Tibial nerve (tissue), 4 donors: ENCODE results near the gene COL27A1. TPM values are rescaled to one million over a fixed set of nuclear protein-coding genes. Genes with fewer than 3 reads are reported as not detected.

Source experiments
- DNase-seq, 2 donors: peaks; one replicate each; pipeline ENCODE4 v3.0.0-alpha.2; 2019; ENCODE audit warnings: low spot score in 2 of 2
- H3K27ac ChIP-seq, 4 donors: fragments of 200-600 bp; sonication (generic) in 3 of 4; one replicate each; pipeline ENCODE4 v1.5.1; 2017 to 2019; ENCODE audit warnings: mild to moderate bottlenecking in 1 of 4
- H3K27me3 ChIP-seq, 2 donors: fragments of 200-600 bp; sonication (generic) in 1 of 2; one replicate each; pipeline versions ENCODE4 v1.5.1 to v1.6.0; 2017 to 2019
- H3K36me3 ChIP-seq, 3 donors: fragments of 200-600 bp; sonication (generic); one replicate each; pipeline ENCODE4 v1.5.1; 2018 to 2019
- H3K4me1 ChIP-seq, 4 donors: fragments of 200-600 bp; sonication (generic) in 3 of 4; one replicate each; pipeline ENCODE4 v1.5.1; 2017 to 2019
- H3K4me3 ChIP-seq, 4 donors: fragments of 200-600 bp; sonication (generic) in 3 of 4; one replicate each; pipeline ENCODE4 v1.5.1; 2017 to 2019; ENCODE audit warnings: mild to moderate bottlenecking in 1 of 4, moderate library complexity in 1 of 4
- H3K9me3 ChIP-seq, 4 donors: fragments of 200-600 bp; sonication (generic) in 3 of 4; one replicate each; pipeline ENCODE4 v1.5.1; 2017 to 2019
- EP300 ChIP-seq, 2 donors: sonication (generic); formaldehyde crosslinking; IDR thresholded peaks; one replicate each; pipeline ENCODE4 v1.6.1; 2017; ENCODE audit warnings: antibody characterized with exemption in 2 of 2, mild to moderate bottlenecking in 1 of 2
- POLR2A ChIP-seq, 2 donors: fragments of 450-650 bp; IDR thresholded peaks; one replicate each; pipeline ENCODE4 v1.6.1; 2017; ENCODE audit warnings: antibody characterized with exemption in 2 of 2, mild to moderate bottlenecking in 2 of 2, moderate library complexity in 2 of 2
- whole genome bisulfite sequencing, 2 donors: methylation state at CpG; one replicate each; pipeline ENCODE4 v1.1.5; 2018; 5-methylcytosine and 5-hydroxymethylcytosine counted together
- total RNA-seq, 4 donors: library from RNA; depleted of rRNA; stranded (reverse); fragments of >200 nt; gene quantifications; one replicate each; pipeline ENCODE4 v1.1.0, GENCODE V29; 2016
- TF ChIP-seq, protein P1 (sequence below), 5 experiments: fragments of 200-600 bp in 3 of 5; fragments of 450-650 bp in 2 of 5; sonication (generic) in 3 of 5; IDR thresholded peaks; one replicate each; pipeline ENCODE4 v1.5.1; 2016 to 2019; ENCODE audit warnings: antibody characterized with exemption in 5 of 5, mild to moderate bottlenecking in 3 of 5, moderate library complexity in 2 of 5

Gene COL27A1
- total RNA-seq, 4 donors from 2014 or later = 14.9 to 55.8 (median 27.7) TPM

DNA sequence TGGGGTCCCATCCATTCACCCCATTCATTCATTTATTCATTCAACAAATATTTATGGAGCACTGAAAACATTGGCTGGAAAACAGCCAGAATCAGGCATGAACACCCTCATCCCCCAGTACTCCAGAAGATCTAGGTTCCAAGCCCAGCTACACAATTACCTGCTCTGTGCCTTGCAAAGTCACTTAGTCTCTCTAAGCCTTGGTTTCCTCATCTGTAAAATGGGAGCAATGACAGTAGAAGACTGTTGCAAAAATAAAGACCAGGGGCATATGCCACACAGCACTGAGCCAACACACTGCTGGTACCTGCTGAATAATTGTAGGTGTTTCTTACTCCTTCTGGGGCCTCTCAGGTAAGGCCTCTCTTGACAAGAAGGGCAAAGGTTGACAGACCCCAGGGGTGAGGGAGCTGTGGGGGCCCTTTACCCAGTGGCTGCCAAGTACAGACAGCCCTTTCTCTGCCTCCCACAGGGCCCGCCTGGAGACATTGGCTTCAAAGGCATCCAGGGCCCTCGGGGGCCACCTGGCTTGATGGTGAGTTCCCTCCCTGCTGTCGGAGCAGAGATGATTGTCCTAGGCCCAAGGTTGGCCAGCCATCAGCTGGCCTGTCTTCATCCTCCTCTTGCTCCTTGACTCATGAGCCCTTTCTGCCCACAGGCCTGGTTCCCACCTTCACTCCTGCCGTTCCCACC is 145.0 kb downstream of the COL27A1 start:
- Histone ChIP-seq H3K27me3 (no peaks in the 10 kb centered on the region), H3K4me1 (peaks cover 0 to 2% (median 0%) of the 10 kb centered on the region in 4 donors), H3K27ac (no peak overlapping the region), H3K9me3 (peaks cover 0 to 7% (median under 1%) of the 10 kb centered on the region in 4 donors), H3K4me3 (no peak overlapping the region), H3K36me3 (peaks cover 0 to 68% (median 0%) of the 10 kb centered on the region in 3 donors)
- TF ChIP-seq POLR2A (IDR thresholded peaks at IDR 0.05) = no peak
- TF ChIP-seq EP300 (IDR thresholded peaks at IDR 0.05) = no peak
- TF ChIP-seq, protein P1, sequence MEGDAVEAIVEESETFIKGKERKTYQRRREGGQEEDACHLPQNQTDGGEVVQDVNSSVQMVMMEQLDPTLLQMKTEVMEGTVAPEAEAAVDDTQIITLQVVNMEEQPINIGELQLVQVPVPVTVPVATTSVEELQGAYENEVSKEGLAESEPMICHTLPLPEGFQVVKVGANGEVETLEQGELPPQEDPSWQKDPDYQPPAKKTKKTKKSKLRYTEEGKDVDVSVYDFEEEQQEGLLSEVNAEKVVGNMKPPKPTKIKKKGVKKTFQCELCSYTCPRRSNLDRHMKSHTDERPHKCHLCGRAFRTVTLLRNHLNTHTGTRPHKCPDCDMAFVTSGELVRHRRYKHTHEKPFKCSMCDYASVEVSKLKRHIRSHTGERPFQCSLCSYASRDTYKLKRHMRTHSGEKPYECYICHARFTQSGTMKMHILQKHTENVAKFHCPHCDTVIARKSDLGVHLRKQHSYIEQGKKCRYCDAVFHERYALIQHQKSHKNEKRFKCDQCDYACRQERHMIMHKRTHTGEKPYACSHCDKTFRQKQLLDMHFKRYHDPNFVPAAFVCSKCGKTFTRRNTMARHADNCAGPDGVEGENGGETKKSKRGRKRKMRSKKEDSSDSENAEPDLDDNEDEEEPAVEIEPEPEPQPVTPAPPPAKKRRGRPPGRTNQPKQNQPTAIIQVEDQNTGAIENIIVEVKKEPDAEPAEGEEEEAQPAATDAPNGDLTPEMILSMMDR (IDR thresholded peaks at IDR 0.05) = no peak
- 78 to 98% methylated on average over 3 to 4 of the region's 4 CpGs for WGBS, 2 donors
- no peak for DNase-seq

DNA sequence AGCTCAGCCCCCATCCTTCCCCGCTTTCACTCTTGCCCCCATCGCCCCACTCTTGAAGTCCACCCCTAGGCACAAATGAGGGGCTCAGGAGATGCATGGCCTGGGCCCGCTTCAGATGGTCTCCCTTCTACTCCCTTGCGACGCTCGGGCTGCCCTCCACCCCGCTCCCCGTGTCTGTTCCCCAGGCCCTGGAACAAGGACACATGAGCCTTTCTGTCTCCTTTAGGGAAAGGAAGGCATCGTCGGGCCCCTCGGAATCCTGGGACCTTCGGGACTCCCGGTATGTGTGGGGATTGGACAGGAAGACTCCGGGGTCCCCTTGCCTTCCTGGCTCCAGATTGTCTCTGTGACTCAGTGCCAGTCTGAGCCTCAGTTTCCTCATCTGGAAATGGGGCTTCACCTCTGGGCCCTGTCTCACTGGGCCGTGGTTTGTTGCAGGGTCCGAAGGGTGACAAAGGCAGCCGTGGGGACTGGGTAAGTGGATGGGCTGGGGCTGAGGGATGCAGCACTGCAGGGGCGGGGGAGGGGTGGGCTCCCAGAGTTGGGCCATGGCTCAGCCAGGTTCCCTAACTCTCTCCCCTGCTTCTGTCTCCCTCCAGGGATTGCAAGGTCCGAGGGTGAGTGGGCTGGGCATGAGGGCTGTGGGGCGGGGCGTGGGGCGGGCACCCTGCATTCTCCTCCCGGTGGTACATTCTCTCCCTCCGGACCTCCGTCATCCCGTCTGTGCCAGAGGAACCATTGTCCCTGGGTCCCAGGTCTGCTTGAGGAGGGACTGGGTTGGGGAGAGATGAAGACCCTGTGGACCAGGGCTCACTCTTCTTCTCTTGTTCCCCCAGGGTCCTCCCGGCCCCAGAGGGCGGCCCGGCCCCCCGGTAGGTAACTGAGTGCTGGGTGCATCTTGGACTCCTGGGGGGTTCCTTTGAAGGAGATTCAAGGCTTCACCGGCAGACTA is 145.8 kb downstream of the COL27A1 start:
- Histone ChIP-seq H3K4me1 (peaks cover 0 to 7% (median 0%) of the 10 kb centered on the region in 4 donors), H3K9me3 (peaks cover 0 to 5% (median 0%) of the 10 kb centered on the region in 4 donors), H3K36me3 (peaks cover 0 to 60% (median 0%) of the 10 kb centered on the region in 3 donors), H3K27me3 (no peaks in the 10 kb centered on the region), H3K4me3 (no peak overlapping the region), H3K27ac (no peak overlapping the region)
- no peak for DNase-seq
- TF ChIP-seq EP300 (IDR thresholded peaks at IDR 0.05) (no peak), POLR2A (IDR thresholded peaks at IDR 0.05) (no peak)
- TF ChIP-seq, protein P1 (IDR thresholded peaks at IDR 0.05) = no peak
- WGBS, 2 donors = 92 to 94% methylated on average over 26 to 30 of the region's 31 CpGs

DNA sequence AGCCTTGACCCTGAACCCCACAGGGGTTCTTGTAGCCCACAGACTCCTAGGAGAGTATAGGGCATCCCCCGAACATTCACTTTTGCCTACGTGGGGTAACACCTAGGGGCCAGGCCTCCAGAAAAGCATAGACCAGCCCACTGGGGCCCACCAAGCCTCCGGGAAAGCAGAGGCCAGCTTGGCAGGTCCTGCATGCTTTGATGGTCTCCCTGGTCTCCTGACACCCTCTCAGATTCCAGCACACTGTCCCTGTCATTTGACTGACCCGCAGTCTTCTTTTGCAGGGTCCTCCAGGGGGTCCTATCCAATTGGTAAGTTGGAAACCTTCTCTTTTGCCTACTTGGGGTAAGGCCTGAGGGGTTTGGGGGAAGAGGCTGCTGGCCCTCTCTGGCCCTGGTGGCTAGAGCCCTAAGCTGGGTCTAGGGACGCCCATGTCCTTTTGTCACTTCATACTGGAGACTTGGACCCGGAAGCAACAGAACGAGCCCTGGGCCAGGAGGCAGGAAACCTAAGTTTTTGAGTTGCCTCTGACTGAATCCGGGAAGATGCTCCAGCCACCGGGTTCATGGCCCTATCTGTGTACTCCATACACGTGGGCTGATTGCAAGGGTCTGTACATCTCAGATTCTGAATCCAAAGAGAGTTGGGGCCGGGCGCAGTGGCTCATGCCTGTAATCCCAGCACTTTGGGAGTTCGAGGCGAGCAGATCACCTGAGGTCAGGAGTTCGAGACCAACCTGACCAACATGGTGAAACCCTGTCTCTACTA is 146.6 kb downstream of the COL27A1 start:
- H3K4me3 ChIP-seq = no peak overlapping the region
- WGBS, 2 donors = 85 to 89% methylated on average over 15 of the region's 15 CpGs
- H3K36me3 ChIP-seq = peaks cover 0 to 59% (median 0%) of the 10 kb centered on the region in 3 donors
- TF ChIP-seq, protein P1 (IDR thresholded peaks at IDR 0.05) = no peak
- TF ChIP-seq EP300 (IDR thresholded peaks at IDR 0.05) = no peak
- no peak for TF ChIP-seq POLR2A (IDR thresholded peaks at IDR 0.05)
- no peak for DNase-seq
- H3K27ac ChIP-seq = no peak overlapping the region
- no peaks in the 10 kb centered on the region for H3K27me3 ChIP-seq
- H3K9me3 ChIP-seq = no peaks in the 10 kb centered on the region
- peaks cover 0 to 7% (median 0%) of the 10 kb centered on the region in 4 donors for H3K4me1 ChIP-seq

DNA sequence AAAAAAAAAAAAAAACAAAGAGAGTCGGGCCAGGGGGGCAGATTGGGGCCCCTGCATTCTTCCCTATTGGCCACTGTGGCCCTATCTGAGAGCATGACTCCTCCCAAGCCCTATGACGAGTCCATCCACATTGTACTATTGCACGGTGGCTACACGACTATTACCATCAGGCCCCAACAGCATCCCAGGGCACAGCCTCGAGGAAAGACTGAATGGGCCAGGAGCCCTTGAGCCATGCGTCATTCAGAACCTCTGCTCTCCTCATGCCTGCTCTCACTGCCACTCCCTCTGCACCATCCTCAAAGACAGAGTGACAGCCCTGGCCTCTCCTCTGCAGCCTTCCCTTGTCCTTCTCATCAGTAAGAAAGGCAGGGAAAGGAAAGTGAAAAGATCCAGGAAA is 147.4 kb downstream of the COL27A1 start:
- Histone ChIP-seq H3K9me3 (no peaks in the 10 kb centered on the region), H3K27me3 (no peaks in the 10 kb centered on the region), H3K4me3 (no peak overlapping the region), H3K27ac (no peak overlapping the region), H3K36me3 (peaks cover 0 to 59% (median 0%) of the 10 kb centered on the region in 3 donors), H3K4me1 (peaks cover 0 to 7% (median 0%) of the 10 kb centered on the region in 4 donors)
- WGBS, 2 donors = 52 to 53% methylated on average over 6 of the region's 6 CpGs
- DNase-seq = no peak
- TF ChIP-seq EP300 (IDR thresholded peaks at IDR 0.05) (no peak), POLR2A (IDR thresholded peaks at IDR 0.05) (no peak)
- TF ChIP-seq, protein P1 (IDR thresholded peaks at IDR 0.05) = no peak
